OCI-LY1 (cell line): ENCODE measurements around the gene NMUR2.

Experiments
- H2AFZ ChIP-seq: fragments of 200-600 bp; sonication (generic), shearing (Covaris generic); 2 replicates; pipeline ENCODE4 v1.6.0; 2014; ENCODE audit warnings: antibody characterized with exemption, mild to moderate bottlenecking, low read length
- H3F3A ChIP-seq: fragments of 200-600 bp; sonication (generic), shearing (Covaris generic); 2 replicates; pipeline ENCODE4 v1.6.0; 2014; ENCODE audit warnings: mild to moderate bottlenecking, antibody characterized with exemption, low read length, moderate library complexity; ENCODE audit not compliant: insufficient read depth
- H3K27ac ChIP-seq: fragments of 200-600 bp; sonication (generic); 2 replicates; pipeline ENCODE4 v1.5.1; 2014; ENCODE audit warnings: low read length, mixed run types, mild to moderate bottlenecking, low read depth; ENCODE audit not compliant: poor library complexity, severe bottlenecking
- H3K27me3 ChIP-seq: fragments of 200-600 bp; sonication (generic); 2 replicates; pipeline ENCODE4 v1.6.0; 2014; ENCODE audit warnings: antibody characterized with exemption, mild to moderate bottlenecking, low read length, moderate library complexity; ENCODE audit not compliant: insufficient read depth
- H3K36me3 ChIP-seq: fragments of 200-600 bp; sonication (generic); 2 replicates; pipeline ENCODE4 v1.6.1; 2014; ENCODE audit warnings: mild to moderate bottlenecking, antibody characterized with exemption, low read length, moderate library complexity, mixed read lengths; ENCODE audit not compliant: insufficient read depth
- H3K4me1 ChIP-seq: fragments of 200-600 bp; sonication (generic); 2 replicates; pipeline ENCODE4 v1.5.1; 2014; ENCODE audit warnings: mild to moderate bottlenecking, low read length, moderate library complexity; ENCODE audit not compliant: insufficient read depth, severe bottlenecking
- H3K4me2 ChIP-seq: fragments of 200-600 bp; sonication (generic), shearing (Covaris generic); 2 replicates; pipeline ENCODE4 v1.6.1; 2014; ENCODE audit warnings: low read length
- H3K4me3 ChIP-seq: fragments of 200-600 bp; sonication (generic); 2 replicates; pipeline ENCODE4 v1.5.1; 2014; ENCODE audit warnings: low read length, low read depth, mild to moderate bottlenecking, mixed read lengths; ENCODE audit not compliant: poor library complexity, severe bottlenecking
- H3K79me2 ChIP-seq: fragments of 200-600 bp; shearing (Covaris generic); 2 replicates; pipeline ENCODE4 v1.6.1; 2016; ENCODE audit warnings: mixed run types, low read length, mixed read lengths; ENCODE audit not compliant: insufficient read depth
- H3K9ac ChIP-seq: fragments of 200-600 bp; sonication (generic), shearing (Covaris generic); 2 replicates; pipeline ENCODE4 v1.6.1; 2014; ENCODE audit warnings: mild to moderate bottlenecking, low read length, mixed read lengths
- H3K9me2 ChIP-seq: fragments of 200-600 bp; sonication (generic), shearing (Covaris generic); 2 replicates; pipeline ENCODE4 v1.6.1; 2014; ENCODE audit warnings: low read depth, mild to moderate bottlenecking, low read length, mixed read lengths
- H3K9me3 ChIP-seq: fragments of 200-600 bp; shearing (Covaris generic); 2 replicates; pipeline ENCODE4 v1.6.1; 2014; ENCODE audit warnings: low read length, mixed read lengths
- H4K20me1 ChIP-seq: fragments of 200-600 bp; sonication (generic), shearing (Covaris generic); 2 replicates; pipeline ENCODE4 v1.6.0; 2016; ENCODE audit warnings: mild to moderate bottlenecking, low read length; ENCODE audit not compliant: insufficient read depth
- EZH2 ChIP-seq: fragments of 200-600 bp; sonication (generic), shearing (Covaris generic); IDR thresholded peaks from 2 replicates; pipeline ENCODE4 v1.8.0; 2017; ENCODE audit warnings: borderline replicate concordance, mixed run types, mild to moderate bottlenecking, antibody characterized with exemption, low read length, moderate library complexity, mixed read lengths
- TF ChIP-seq, protein P1 (sequence below): fragments of 200-600 bp; sonication (generic), shearing (Covaris generic); IDR thresholded peaks from 2 replicates; pipeline ENCODE4 v1.5.1; 2017; ENCODE audit warnings: mild to moderate bottlenecking, antibody characterized with exemption, low read length, moderate library complexity, mixed read lengths

NMUR2 gene

DNA sequence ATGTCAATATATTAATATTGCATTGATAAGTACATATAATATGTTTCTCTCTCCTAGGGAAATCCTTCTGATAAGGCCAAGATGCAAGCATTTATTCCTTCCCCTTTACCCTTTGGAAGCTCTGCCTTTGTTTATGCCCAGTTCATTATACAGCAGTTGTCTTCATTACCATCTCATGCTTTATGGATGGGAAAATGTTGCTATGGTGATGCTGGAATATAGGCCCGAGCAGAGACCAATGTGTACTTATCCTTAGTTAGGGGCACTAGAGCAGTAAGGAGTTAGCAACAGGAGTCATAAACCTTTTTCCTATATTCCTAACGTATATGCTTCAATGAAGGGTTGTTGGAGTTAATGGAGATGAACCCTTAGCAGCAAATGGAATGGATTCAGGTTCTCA, 19.4 kb upstream of the NMUR2 start:
- H3K9ac ChIP-seq, result no peak overlapping the region

GRCh38 chr5:152422081-152422480, 17.0 kb upstream of the NMUR2 start:
- Histone ChIP-seq H3K4me2 (no peak overlapping the region), H3K27me3 (no peaks in the 10 kb centered on the region), H4K20me1 (no peaks in the 10 kb centered on the region), H3F3A (no peaks in the 10 kb centered on the region), H3K27ac (no peak overlapping the region), H3K36me3 (no peaks in the 10 kb centered on the region), H3K9me2 (no peaks in the 10 kb centered on the region), H3K4me1 (no peaks in the 10 kb centered on the region), H3K79me2 (no peaks in the 10 kb centered on the region), H3K9ac (no peak overlapping the region), H3K9me3 (no peaks in the 10 kb centered on the region), H3K4me3 (no peak overlapping the region), H2AFZ (no peak overlapping the region)
- TF ChIP-seq EZH2, result no peak
- TF ChIP-seq, protein P1, sequence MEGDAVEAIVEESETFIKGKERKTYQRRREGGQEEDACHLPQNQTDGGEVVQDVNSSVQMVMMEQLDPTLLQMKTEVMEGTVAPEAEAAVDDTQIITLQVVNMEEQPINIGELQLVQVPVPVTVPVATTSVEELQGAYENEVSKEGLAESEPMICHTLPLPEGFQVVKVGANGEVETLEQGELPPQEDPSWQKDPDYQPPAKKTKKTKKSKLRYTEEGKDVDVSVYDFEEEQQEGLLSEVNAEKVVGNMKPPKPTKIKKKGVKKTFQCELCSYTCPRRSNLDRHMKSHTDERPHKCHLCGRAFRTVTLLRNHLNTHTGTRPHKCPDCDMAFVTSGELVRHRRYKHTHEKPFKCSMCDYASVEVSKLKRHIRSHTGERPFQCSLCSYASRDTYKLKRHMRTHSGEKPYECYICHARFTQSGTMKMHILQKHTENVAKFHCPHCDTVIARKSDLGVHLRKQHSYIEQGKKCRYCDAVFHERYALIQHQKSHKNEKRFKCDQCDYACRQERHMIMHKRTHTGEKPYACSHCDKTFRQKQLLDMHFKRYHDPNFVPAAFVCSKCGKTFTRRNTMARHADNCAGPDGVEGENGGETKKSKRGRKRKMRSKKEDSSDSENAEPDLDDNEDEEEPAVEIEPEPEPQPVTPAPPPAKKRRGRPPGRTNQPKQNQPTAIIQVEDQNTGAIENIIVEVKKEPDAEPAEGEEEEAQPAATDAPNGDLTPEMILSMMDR, result no peak

More for the DNA sequence above, 19.4 kb upstream of the NMUR2 start:
- Histone ChIP-seq H2AFZ (no peak overlapping the region), H3K79me2 (no peaks in the 10 kb centered on the region), H4K20me1 (no peaks in the 10 kb centered on the region), H3K4me2 (no peak overlapping the region), H3K9me3 (no peaks in the 10 kb centered on the region), H3K9me2 (no peaks in the 10 kb centered on the region), H3F3A (no peaks in the 10 kb centered on the region), H3K36me3 (no peaks in the 10 kb centered on the region), H3K4me1 (no peaks in the 10 kb centered on the region), H3K27ac (no peak overlapping the region), H3K27me3 (no peaks in the 10 kb centered on the region), H3K4me3 (no peak overlapping the region)
- TF ChIP-seq EZH2, result no peak
- TF ChIP-seq, protein P1, result no peak

- H3K27ac ChIP-seq, result no peak overlapping the region
- no peaks in the 10 kb centered on the region for H3K4me1 ChIP-seq
- H2AFZ ChIP-seq, result no peak overlapping the region
- no peaks in the 10 kb centered on the region for H3K9me3 ChIP-seq
- no peaks in the 10 kb centered on the region for H3K36me3 ChIP-seq
- no peak for TF ChIP-seq EZH2
- TF ChIP-seq, protein P1, result no peak
- no peak overlapping the region for H3K4me2 ChIP-seq
- H3F3A ChIP-seq, result no peaks in the 10 kb centered on the region
- H3K4me3 ChIP-seq, result no peak overlapping the region
- no peak overlapping the region for H3K9ac ChIP-seq
- H4K20me1 ChIP-seq, result no peaks in the 10 kb centered on the region
- no peaks in the 10 kb centered on the region for H3K27me3 ChIP-seq
- H3K9me2 ChIP-seq, result no peaks in the 10 kb centered on the region
- H3K79me2 ChIP-seq, result no peaks in the 10 kb centered on the region
These were observed 7.0 kb upstream of the NMUR2 start for GRCh38 chr5:152412129-152412528.
